SH-SY5Y (cell line): ENCODE data around the gene SRPRA.

Source experiments
- GATA2 ChIP-seq: IDR thresholded peaks from 2 replicates; pipeline ENCODE4 v1.6.1; 2011; ENCODE audit warnings: mild to moderate bottlenecking, low read depth, low read length
- GATA3 ChIP-seq: IDR thresholded peaks from 2 replicates; pipeline ENCODE4 v1.6.1; 2011; ENCODE audit warnings: low read depth, mild to moderate bottlenecking, low read length, moderate library complexity

SRPRA gene

GRCh38 chr11:126226334-126227084 lies 42.2 kb downstream of the SRPRA start:
- TF ChIP-seq GATA3, result no peak
- no peak for TF ChIP-seq GATA2

GRCh38 chr11:126225295-126225665 lies 43.4 kb downstream of the SRPRA start:
- TF ChIP-seq GATA2, result no peak
- TF ChIP-seq GATA3, result no peak

- TF ChIP-seq GATA2 (no peak), GATA3 (no peak)
Measured at GRCh38 chr11:126224647-126225294, 43.9 kb downstream of the SRPRA start.

GRCh38 chr11:126219547-126219946 lies 49.1 kb downstream of the SRPRA start:
- TF ChIP-seq GATA3 (no peak), GATA2 (no peak)

- TF ChIP-seq GATA3, result no peak
- TF ChIP-seq GATA2, result no peak
Measured at GRCh38 chr11:126217491-126217890, 51.2 kb downstream of the SRPRA start.

- TF ChIP-seq GATA2, result no peak
- no peak for TF ChIP-seq GATA3
Measured at GRCh38 chr11:126216526-126217305, 52.0 kb downstream of the SRPRA start.

GRCh38 chr11:126214841-126215240 lies 53.9 kb downstream of the SRPRA start:
- TF ChIP-seq GATA3 (no peak), GATA2 (no peak)

GRCh38 chr11:126214441-126214840 lies 54.3 kb downstream of the SRPRA start:
- TF ChIP-seq GATA3, result no peak
- TF ChIP-seq GATA2, result no peak
